NCI-H69 (cell line): ENCODE measurements around the gene CAMTA1.
A peak's percentile ranks its signal among the peaks of the same experiment; 100 is the strongest.

Experiments
- DNase-seq: peaks from one replicate; lab custom pipeline; 2025; lab: John Stamatoyannopoulos, UW

Gene CAMTA1

DNA sequence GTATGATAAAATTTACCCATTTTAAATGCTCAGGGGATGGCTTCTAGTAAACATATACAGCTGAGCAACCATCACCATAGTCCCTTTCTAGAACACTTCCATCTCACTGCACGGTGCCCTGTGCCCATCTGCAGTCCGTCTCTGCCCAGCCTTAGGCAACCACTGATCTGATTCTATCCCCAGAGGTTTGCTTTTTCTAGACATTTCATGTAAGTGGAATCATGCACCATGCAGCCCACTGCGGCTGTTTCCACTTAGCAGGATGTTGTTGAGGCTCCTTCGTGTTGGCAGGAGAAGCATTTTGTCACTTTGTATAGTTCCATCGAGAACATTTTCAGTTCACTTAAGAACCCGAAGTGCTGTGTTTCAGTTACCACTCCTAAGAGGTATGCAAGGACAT, 958.1 kb downstream of the CAMTA1 start:
- DNase-seq: no peak

DNA sequence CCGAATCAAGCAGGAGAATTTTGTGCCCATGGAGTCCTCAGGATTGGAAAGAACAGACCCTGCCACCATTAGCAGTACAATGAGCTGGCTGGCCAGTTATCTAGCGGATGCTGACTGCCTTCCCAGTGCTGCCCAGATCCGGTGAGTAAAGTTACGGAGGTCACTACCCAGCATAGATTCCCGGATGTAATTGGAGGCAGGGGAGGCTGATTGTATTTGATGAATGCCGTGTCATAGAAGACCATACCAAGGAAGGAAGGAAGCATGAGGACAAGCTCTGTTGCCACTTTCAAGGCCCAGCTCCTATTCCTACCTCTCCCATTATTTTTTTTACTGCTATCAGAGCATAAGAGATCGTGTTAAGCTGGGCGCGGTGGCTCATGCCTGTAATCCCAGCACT, 959.6 kb downstream of the CAMTA1 start:
- no peak for DNase-seq

DNA sequence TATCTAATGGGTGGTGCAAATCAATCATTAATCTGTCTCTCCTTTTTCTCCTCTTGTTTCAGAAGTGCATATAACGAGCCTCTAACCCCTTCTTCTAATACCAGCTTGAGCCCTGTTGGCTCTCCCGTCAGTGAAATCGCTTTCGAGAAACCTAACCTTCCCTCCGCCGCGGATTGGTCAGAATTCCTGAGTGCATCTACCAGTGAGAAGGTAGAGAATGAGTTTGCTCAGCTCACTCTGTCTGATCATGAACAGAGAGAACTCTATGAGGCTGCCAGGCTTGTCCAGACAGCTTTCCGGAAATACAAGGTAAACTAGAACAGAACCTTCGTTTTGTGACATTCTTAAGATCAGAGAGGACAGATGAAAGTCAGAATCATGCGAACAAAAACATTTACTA, 960.5 kb downstream of the CAMTA1 start:
- no peak for DNase-seq

DNA sequence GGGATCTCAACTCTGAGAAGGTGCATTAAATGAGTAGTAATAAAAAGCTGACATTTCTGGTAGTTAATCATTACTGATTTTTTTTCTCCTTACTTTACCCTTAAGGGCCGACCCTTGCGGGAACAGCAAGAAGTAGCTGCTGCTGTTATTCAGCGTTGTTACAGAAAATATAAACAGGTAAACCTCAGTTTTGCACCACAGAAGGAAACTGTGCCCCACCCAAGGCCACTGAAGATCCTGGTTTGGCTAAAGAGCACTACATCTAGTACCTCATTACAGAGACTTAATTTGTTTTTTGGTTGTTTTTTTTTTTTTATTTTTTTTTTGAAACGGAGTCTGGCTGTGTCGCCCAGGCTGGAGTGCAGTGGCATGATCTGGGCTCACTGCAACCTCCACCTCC, 962.4 kb downstream of the CAMTA1 start:
- no peak for DNase-seq

DNA sequence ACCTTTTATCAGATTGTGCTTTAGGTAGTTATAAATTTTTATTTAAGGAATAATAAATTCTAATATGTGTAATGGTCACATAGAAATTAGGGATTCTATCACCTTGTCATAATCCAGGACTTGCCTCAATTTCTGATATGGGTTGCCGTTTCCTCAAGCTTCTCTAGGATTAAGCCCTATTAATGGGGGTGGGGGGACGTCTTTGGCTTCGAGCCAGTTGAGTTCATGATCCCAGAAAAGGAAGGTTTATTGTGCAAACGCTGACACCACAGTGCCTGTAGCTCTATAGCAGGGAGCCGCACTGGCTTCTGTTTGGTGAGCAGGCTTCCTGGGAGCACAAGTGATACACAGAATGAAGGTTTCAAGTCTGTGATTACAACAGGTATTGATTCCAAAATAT, 963.9 kb downstream of the CAMTA1 start:
- no peak for DNase-seq

DNA sequence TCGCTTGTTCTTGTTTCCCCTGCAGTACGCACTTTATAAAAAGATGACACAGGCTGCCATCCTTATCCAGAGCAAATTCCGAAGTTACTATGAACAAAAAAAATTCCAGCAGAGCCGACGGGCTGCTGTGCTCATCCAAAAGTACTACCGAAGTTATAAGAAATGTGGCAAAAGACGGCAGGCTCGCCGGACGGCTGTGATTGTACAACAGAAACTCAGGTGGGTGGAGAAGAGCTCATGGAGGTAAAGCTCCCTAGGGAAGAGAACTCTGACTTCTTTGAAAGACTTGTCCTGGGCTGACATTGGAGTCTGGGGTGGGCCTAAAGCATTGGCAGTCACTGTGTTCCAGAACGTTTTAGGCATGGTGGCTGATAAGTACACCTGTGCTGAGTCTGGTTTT, 965.9 kb downstream of the CAMTA1 start:
- DNase-seq: no peak

DNA sequence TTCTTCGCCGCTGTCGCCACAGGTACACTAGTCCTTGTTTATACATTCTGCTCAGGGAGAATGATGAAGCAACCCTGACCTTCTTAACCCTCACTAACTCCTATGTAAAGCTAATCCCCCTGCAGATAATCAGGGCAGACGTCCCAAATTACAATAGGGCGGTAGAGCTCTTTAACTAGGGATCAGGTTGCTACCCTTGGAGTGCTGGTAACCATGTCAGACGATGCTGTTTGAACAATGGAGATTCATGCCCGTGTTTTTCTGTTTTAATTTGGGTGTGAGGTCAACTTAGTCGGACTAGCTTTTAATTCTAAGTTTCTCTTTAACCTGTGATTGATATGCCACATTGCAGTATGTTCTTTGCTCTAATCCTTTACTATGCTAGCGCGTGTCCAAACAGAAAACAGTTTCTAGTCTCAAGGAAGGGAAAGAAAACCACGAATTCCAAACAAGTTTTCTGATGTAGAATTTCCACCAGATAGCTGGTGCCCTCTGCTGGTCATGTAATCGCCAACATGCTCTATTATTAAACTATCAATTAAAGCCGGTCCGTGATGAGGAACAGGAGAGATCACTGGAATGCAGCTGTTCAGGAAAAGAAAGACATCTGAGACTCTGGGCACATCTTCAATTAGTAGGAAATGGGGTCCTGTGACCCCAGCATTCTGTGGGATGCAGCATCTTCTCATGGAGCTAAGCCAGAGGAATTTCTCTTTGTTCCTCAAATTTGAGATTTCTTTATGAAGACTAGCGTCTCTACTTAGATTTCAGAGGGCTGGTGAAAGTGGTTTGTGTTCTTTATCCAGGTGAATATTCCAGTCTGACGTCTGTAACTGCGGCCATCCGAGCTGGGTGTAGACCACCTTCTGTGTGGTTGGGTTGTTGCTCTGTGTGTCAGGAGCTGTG, 967.5 kb downstream of the CAMTA1 start:
- DNase-seq: peak; percentile 60

DNA sequence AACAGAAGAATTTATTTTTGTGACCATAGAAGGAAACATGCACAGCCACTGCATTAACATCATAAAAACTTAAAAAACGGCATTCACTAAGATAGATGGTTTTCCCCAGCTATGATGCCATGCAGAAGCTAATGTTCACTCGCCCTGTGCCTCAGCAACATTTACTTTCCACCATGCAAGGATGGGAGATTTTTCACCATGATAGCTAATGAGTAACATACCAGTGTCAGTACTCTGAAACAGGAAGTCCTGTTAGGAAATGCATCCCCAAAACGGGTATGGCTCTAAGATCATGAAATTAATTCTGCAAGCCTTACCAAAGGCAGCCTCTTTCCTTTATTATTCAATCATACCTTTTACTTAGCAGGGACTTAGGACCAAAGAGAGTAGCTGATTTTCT, 968.4 kb downstream of the CAMTA1 start:
- DNase-seq: no peak

DNA sequence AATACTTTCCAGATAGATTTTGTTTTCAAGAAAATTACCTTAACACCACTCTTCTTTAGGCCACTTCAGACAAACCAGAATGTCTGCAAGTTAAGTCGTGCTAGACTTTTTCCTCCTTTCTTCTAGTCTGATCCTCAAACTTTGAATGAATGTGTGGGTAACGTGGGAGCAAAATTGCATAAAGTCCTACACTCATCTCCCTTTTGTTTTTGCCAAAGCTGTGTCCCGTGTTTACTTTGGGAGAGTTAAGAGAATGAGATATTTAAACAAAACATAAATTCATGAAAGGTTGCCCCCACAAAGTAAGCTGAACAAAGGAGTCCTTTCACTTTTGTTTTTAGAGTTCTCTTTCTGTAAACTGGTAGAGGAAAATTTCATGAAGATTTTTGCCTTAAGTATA, 969.0 kb downstream of the CAMTA1 start:
- no peak for DNase-seq

DNA sequence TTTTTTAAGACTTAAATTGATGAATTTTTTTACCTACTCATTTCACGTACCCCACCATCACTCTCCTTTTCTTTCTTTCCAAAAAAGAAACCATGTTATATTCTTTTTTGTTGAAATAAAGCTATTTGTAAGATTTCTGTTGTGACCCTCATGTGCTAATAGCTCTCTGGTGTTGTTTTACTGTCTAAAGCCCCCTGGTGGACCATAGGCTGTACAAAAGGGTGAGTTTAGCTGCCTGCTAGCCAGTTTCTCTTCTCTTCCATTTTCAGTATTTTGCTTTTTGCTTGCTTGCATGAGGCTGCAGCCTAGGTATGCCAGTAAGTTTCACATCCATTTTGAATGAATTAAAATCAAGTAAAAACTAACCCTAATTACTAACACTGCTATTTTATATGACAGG, 970.2 kb downstream of the CAMTA1 start:
- no peak for DNase-seq

DNA sequence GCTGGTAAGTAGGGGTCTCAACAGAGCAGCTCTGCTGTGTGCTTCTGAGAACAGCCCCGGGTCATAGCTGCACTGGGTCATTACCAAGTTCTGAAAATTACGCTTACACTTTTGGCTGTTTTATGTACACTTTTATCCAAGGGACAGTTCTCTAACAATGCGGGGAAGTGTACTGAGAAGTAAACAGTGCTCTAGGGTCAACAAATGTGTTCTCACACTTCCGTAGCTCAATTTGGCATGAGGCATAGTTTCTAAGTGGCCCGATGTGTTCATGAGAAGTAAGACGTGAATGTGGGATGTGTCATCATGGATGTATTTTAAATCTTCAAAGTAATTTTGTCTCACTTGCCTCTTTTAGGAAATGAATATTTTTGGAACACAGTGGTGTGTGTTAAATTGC, 975.0 kb downstream of the CAMTA1 start:
- no peak for DNase-seq

DNA sequence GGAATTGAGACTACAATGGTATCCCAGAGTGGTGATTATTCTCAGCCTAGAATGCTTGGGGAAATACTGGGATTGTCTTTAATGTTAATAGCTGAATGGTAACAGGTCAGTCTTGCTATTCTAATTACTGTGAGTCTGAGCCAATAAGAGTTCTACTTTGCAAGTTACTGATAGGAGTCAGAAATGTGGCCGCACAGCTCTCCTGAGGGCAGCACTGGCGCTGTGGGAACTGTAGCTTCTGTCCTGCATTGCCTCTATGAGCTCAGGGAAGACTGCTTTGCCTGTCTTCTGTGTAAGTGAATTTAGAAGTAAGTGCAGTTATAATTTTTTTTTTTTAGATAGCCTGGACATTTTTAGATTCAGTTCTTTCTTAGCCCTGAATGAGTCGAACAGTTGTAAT, 975.8 kb downstream of the CAMTA1 start:
- DNase-seq: no peak

DNA sequence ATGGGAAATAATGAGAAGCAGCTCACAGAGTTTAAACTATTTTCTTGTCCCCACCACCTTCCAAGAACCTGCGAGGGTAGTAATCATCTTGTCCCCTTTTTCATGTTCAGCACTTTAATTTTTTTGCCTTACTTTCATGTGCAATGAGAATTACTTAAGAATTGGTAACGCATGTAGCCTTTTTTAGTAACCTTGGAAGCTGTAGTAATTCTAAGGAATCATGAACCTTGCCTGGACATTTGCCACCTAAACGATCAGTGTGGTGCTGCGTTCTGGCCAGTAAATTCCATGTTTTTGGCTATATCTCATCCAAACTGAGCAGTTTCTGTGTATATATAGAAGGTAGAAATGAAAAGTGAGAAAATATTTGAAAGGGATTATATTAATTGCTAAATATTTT, 981.9 kb downstream of the CAMTA1 start:
- DNase-seq: no peak

DNA sequence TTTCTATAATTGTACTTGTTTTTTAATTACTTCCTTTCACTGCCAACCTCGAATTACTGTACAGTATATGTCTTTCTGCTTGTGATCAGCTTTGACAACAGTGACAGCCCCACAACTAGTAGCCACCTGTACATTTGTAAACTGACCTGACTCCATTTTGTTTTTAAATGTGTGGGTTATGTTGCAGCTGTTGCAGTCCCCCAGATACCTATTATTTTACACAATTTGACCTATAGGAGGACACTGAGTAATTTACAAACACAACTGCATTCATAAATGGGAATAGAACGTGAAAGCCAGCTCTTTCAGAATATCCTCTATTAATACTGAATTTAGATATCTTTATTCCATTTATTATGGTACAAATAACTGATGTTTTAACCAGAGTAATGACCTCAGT, 983.3 kb downstream of the CAMTA1 start:
- DNase-seq: peak; percentile 5

DNA sequence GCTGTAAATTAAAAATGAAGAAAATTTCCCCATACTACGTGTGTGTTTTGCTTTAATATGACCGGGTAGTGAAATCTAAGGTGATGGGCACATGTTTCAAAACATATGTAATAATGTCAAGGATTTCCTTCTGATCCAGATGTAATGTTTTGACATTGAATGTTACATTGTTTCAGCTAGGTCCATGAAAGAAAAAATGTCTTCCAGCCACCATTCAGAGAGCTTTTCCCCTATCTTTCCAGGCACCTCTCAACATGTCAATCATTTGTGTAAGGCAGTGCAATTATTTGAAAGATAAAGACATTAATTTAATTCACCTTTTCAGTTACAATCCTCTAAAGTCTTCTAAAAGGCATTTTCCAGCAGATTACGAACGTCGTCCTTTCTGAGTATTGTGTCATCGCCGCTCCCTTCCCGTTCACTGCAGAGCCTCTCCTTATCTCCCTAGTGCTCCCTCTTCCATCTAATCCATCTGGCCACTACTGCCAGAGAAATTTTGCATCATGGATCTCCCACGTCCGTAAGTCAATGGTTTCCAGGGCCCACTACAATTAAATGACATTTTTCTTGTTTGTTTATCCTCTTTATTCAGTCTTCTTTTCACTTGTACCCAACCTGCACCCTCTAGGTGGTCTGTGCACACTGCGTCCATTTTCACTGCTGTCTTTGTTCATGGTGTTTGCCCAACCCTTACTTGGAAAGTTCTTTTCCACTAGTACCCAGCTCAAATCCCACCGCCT, 984.6 kb downstream of the CAMTA1 start:
- peak; percentile 49 for DNase-seq

DNA sequence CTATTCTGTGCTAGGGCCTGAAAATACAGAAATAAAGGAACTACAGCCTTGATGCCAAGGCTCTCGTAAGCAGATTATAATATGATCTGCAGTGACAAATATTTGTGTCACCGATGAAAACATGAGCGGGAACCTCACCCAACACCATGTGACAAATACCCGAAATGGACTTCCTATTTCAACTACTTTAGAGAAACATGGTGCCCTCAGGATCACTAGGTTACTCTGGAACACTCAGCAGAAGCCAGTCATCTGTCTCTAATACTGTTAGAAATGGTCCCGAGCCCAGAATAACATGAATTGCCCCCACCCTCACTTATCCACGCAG, 985.4 kb downstream of the CAMTA1 start:
- no peak for DNase-seq

DNA sequence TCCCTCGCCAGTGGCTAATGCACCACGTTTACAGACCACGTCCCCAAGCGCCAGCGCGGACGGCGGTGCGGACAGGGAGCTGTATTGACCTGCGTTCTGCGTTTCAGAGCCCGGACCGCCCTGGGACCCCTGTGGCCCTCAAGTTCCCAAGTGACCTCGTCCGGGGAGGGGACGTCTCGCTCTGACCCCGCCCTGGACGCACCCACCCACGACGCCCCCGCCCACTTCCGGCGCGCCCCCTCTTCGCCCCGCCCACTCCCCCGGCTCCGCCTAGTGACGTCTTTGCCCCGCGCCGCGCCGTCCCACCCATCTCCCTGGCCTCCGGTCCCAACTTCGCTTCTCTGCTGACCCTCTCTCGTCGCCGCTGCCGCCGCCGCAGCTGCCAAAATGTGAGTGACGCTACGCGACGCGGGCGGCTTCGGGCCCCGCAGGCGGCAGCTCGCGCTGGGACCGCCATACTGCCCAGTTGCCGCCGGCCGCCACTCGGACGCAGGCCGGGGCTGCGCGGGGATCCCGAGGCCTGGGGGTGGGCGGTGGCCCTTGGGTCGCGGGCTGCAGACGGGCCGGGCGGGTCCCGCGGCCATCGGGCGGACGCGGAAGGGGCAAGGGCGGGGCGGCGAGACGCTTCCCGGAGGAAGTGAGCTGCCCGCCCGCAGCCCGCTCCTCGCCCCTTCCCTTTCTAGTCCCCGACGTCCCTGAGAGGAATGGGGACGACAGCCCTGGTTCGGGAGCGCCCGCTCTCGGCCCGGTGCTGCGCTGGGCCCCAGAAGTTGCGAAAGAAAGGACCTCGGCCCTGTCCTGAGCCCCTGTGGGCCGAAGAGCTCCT, 986.0 kb downstream of the CAMTA1 start, which contains the start of gene VAMP3:
TSS of gene VAMP3 (plus strand) at position 300 of the 826 bp plus-strand sequence. CDS start at position 388, 88 bp downstream.
- peak; percentile 81 for DNase-seq

DNA sequence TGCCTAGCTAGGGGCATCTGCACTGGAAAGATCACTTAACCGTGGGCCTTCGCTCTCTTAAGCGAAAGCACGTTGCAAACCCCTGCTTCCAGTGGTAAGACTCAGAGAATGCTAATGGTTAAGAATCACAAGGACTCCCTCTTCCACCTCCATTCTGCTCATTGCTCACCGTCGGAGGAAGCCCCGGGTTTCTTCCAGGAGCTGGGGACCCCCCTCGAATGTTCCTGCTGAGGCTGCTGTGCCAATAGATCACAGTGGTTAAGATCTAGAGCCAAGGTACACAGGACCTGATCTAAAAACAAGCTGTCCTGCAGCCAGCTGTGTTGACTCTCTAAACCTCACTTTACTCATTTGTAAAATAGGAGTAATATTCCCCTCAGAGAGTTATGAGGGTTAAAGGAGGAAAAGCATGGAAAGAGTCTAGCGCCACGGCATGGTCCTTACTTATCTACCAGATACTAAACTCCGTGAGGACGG, 986.6 kb downstream of the CAMTA1 start:
- no peak for DNase-seq

DNA sequence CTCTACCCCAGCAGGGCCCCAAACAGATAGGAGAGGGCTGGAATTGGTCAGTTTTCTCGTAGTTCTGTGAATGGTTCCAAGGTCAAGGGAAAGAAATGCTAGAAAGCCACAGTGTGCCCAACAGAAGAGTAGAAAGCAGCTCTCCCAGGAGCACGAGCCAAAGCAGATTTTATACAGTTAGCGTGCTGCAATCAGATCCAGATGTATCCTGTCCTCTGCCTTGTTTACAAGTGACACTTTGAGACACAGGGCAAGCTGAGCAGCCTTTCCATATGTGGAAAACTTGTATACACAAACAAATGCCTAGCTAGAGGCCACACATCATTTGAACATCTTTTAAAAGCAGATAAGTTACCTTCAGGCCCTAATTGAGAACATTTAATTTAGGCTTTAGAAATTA, 992.3 kb downstream of the CAMTA1 start:
- no peak for DNase-seq

DNA sequence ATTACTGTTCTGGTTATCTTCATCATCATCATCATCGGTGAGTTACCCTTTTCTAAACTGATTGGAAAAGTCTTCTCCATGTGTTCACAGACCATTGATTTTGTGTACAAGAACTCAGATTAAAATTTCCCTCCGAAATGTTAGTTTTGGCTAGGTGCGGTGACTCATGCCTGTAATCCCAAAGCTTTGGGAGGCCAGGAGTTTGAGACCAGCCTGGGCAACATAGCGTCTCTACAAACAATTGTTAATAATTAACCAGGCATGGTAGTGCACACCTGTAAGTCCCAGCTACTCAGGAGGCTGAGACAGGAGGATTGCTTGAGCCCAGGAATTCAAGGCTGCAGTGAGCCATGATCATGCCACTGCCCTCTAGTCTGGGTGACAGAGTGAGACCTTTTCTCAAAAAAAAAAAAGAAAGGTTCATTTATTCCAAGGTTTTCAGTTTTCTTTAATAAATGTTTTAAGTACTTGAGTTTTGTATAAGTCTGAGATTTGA, 992.9 kb downstream of the CAMTA1 start:
- no peak for DNase-seq

DNA sequence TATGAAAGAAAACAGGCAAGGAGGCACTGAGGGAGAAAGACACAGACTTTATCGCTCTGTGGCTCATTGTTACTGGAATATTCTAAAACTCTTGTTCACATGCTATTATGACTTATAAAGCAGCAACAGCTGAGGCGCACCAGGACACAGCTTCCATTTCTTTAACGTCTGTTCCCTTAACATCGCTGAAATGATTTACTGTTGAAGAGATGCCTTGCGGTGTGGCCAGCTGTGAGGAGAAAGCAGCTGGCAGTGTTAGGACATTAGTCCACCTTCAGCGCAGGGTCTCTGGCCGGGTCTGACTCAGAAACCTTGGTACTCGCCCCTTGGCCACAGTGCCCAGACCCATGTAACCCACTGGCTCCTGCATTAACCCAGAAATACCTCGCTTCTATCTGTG, 995.7 kb downstream of the CAMTA1 start:
- no peak for DNase-seq

DNA sequence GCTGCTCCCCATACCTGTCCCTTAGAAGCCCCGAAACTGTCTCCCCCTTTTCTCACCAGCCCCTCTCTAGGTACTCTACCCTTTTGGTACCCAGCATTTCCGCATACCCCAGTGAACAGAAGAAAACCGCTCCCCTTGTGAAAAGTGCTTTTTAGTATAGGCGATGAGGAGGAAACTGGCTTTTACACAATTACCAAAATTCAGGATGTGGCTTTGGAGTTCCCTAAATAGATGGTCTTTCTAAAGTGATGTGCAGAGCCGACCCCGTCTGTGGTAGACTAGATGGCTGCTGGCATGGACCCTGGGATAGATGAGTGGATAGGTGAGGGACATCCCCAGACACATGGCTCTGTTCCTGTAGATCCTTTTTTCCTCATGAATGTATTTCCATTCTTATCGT, 996.2 kb downstream of the CAMTA1 start:
- no peak for DNase-seq
